ENCODE results near the gene ERC1.

GRCh38 chr12:1305791-1306500, 314.9 kb downstream of the ERC1 start:
- TF ChIP-seq POLR2AphosphoS5 (IDR thresholded peaks at IDR 0.05; ENCODE audit: borderline replicate concordance, low read depth, low read length) (no peak), EZH2 (IDR thresholded peaks at IDR 0.05) (no peak)
